ENCODE measurements around the gene MLYCD. TPM values are rescaled to one million over a fixed set of nuclear protein-coding genes. Genes with fewer than 3 reads are reported as not detected.

Gene MLYCD
- 1.8 TPM for polyA plus RNA-seq (2013, experiment 1 of 2; ENCODE audit: insufficient read length)
- polyA plus RNA-seq (2013, experiment 2 of 2; ENCODE audit: insufficient read length), result 1.9 TPM

DNA sequence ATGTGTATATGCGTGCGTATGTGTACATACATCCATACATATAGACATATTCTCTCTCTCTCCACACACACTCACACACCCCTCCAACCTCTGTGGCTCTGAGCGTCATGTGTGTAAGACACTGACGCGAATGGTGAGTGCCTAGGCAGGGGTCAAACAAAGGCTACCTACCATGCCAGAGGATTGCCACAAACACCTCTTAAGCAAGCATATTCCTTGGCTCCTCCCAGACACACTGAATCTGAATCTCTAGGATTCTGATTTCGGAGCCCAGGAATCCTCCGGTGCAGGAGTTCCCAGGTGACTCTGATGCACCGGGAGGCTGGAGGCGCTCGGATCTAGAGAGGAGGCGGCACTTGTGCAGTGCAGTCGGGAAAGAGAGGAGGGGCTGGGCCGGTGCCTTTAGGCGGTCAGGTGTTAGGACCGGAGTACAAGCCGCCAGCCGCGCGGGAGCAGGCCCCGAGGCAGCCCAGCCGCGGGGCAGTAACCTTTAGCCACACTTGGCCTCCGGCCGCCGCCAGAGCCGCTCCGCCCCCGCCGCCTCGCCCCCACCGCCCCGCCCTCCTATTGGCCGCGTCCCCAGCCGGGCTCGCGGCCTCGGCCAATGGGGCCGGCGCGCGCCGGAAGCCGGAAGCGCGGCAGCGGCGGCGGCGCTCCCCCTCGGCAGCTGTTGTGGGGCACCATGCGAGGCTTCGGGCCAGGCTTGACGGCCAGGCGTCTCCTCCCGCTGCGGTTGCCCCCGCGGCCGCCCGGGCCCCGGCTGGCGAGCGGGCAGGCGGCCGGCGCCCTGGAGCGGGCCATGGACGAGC lies at the start of gene MLYCD:
Gene MLYCD, plus strand, starts transcription at position 653 of the 809 bp plus-strand sequence. Its CDS starts 30 bp downstream, at position 683.
- DNase-seq, result peak; percentile 80

DNA sequence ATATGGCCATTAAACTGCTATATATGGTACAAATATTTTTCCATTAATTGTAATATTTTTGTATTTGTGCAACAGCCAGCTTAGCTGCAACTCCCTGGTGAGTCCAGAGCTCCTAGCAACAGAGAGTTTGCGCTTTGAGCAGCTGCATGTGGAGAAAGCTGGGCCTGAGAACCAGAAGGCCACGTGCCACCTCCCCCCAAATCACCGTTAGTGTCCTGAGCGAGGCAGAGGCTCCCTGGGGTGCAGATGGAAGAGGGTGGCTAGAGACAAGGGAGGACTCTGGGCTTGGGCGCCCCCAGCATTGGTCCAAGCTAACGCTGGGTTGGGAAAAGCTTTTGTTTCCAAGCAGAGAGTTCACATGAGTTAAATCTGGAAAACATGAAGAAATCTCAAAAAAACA lies 49.5 kb upstream of the MLYCD start:
- DNase-seq, result no peak

DNA sequence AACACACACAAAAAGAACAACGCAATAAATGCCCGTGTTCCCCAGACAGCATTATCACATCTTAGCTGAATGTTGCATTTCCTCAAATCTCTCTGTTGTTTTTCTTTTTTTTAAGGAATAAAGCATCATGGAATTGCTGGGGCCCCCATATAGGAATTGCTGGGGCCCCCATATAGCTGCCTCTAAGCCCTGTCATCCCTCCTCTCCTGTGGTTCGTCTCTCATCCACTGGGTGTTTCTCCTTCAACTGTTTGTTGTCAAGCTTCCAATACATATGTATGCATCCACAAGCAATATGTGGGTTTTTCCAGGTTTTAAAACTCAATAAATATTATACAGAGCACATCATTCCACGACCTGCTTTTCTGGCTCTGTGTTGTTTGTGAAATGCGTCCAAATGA lies 48.0 kb upstream of the MLYCD start:
- no peak for DNase-seq

DNA sequence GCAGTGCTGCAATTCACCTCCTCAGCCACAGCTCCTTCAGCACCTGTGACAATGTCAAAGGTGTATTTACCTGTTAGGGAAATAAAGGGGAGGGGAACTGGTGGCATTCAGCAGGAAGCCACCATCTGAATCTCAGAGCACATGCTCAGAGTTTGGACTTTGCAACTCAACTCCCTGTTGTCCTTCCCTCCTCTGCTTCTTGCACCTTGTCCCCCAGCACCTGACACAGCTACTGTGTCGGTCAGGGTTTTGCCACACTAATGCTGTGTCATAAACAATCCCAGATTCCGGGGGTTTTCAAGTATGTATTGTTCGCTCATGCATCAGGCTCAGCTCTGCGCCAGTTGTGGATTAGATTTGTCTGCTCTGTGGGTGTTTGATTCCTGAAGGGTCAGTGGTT lies 47.4 kb upstream of the MLYCD start:
- DNase-seq, result no peak

DNA sequence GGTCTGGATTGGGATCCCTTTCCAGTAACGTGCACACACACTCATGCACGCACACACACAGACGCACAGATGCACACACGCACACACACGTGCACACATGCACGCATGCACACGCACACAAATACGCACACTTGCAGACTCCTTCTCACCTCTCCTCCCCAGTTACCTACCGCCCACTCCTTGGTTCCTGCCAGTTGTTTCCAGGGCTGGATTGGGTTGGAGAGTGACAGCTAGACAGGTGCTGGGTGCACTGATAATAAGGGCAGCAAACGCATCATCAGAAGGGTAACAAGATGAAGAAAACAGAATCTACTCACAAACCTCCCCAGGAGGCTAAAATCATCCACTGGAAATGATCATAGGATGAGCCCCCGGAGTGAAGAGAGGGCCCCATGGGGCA lies 46.1 kb upstream of the MLYCD start:
- DNase-seq, result no peak

DNA sequence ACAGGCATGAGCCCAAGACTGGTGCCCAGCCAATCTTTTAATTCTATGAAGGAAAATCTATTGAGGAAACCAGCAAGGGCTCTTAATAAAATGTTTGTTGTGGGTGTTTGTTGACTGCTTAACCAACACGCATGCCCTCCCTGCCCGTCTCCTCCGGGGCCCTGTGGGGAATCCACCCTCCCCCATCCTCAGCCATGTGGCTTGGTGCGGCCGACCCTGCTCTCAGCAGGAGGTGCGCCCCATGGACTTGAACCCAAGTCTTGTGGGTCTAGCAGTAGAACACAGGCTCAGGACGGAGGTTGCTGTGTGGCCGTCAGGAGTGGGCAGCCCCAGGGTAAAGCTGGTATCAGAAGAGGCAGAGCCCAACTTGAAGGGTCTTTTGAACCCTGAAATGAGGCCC lies 45.1 kb upstream of the MLYCD start:
- DNase-seq, result no peak

DNA sequence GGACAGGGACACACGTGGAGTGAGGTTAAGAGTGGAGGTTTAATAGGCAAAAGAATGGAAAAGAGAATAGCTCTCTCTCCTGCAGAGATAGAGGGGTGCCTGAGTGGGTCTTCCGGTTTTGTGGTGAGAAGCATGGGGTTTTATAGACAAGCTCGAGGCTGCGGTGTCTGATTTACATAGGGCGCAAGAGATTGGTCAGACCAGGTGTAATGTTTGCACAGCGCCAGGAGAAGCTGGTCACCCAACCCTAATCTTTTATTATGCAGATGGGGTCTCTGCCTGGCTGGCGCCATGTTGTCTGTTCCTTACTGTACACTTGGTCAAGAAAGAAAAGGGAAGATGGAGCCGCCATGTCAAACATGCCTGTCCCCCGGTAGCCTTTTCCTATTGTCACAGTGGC lies 44.5 kb upstream of the MLYCD start:
- no peak for DNase-seq

DNA sequence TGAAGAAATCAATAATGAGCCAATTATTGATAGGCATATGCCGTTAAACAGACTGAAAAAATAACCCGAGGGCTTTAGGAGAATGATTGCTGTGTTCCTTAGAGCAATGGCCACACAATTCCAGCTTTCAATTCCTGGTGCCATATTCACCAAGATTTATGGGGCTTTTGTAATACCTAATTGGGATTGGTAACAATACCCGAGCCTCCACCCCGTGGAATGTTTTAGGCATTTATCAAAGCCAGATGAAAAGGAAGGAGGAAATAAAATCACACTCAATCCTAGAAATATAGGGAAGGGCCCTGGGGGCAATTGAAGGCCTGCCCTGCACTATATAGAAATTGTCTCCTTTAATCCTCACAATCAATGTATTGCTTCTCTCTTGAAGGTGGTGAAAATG lies 42.1 kb upstream of the MLYCD start:
- DNase-seq, result no peak

DNA sequence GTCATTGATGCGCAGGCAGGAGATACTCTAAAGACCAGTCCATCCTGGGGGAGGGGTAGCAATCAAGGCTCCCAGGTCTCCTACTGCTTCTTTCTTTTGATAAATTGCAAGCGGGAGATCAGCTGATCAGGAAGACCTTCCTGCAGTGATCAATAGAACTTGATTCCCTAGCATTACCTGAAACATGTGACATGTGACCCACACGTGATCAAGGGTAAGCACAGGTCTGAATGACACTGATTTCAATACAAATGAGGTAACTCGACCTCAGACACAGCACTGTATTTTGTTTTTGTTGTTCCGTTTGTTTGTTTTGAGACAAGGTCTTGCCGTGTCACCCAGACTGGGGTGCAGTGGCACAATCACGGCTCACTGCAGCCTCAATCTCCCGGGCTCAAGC lies 39.6 kb upstream of the MLYCD start:
- no peak for DNase-seq

DNA sequence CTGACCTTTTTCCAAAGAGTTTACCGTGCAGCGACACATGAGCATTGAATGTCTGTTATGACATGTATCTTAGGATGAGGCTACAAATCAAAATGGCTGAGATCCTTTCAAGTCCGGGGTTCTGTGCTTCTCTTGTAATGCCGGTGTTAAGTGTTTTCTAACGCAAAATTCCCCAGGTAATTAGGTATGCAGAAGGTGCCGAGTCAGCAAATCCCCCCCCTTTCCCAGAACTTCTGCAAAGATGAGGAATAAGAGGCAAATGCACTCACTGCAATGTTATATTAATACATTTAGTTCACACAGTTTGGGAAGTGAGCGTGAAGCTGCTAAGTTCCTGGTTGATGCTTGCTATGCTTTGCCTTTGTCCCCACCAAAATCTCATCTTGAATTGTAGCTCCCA lies 36.3 kb upstream of the MLYCD start:
- no peak for DNase-seq

DNA sequence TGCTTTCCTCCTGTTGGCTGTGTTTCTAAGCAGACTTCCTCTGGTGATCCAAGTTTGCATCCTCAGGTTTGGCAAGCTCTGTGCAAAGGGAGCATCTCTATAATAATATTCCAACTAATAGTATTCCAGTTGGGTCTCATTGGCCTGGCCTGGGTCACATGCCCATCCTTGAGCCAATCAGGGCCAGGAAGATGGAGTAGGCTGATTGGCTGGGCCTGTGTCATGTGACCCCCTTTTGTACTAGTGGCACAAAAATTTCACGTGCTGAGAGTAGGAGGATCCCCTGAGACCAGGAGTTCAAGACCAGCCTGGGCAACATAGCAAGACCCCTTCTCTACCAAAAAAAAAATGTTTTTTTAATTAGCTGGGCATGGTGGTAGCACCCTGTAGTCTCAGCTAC lies 35.2 kb upstream of the MLYCD start:
- DNase-seq, result no peak

DNA sequence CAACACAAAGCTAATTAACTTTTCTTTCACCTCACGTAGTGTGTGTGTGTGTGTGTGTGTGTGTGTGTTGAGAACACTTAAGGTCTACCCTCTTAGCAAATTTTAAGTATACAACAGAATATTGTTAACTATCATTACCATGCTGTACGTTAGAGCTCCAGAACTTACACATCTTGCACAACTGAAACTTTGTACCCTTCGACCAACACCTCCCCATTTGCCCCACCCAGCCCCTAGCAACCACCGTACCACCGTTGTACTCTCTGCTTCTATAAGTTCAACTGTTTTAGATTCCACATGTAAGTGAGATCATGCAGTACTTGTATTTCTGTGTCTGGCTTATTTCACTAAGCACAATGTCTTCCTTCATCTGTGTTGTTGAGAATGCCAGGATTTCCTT lies 28.1 kb upstream of the MLYCD start:
- no peak for DNase-seq

DNA sequence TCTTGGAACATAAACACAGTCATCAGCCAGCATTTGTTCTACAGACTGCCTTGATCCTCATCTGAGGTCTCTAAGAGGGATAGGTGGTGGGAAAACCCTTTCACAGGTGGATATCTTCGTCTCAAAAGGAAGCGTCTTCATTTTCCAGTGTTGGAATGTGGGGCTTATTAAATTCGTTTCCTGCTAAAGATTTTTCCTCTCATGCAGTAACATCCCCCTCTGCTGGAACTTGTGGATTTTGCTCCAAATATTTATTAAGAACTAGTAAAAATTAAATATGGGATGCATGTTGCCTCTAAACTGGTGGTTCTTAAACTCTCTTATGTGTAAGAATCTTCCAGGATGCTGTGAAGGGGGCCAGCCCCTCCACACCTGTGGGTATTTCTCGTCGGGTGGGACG lies 20.1 kb upstream of the MLYCD start:
- DNase-seq, result peak; percentile 60

DNA sequence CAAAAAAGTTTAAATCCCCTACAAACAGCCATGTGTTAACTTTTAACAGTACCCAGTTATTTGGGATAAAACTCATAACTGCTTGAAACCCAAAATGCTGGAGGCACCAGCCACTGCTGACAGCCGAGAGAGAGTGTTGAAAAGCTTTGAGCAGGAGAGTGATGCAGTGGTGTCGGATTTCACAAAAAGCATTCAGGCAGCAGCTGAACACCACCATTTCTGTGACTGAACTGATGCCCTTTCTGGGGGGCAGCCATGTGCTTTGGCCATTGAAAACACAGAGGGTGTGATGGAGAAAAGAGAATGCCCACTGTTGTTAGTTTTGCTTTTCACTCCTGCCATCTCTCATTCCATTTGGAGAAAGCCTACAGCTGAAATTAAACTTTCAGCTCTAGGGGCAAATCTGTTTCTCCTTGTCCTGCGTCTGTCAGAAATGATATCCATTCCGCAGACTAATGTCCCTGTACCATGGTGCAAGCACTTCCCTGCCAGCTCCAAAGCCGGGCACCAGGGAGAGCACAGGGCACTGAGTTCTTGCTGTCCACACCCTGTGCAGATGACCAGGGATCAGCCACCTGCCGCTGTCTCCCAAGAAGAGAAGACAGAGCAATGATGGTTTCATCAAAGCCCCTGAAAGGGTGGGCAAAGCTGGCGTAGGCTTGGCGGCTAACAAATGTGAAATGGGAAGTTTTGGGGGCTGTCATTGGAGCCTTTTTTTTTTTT lies 16.6 kb upstream of the MLYCD start:
- DNase-seq, result no peak

DNA sequence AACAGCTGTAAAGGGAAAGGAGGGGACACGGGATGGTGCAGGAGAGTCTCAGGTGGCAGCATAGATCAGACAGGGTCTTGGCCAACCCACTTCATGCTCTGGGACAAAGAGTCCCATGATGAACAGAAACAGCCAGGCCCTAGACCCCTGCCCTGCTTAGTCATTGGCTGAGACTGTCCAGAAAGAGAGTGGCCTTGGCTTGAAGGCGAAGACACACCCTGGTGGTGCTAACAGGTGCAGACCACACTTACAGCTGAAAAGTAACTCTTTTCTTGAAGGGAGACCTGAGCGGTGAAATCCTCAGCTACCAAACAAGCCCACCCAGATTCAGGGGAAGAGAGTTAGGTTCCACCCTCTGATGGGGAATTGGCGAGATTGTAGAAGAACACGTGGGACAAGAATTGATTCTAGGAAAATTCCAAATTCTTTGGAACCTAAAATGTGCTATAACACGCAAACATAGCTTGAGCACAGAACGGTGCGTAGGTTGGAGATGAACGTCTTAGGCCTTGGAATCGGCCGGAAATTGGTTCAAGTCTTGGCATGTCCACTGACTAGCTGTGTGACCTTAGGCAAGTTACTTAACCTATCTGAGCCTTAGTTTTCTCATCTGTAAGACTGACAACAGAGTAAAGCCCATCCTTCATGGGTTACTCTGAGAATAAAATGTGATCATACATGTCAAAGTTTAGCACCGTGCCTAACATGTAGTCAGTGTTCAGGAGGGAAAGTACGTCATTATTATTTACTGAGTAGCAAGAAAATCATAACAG lies 12.5 kb upstream of the MLYCD start:
- DNase-seq, result no peak

DNA sequence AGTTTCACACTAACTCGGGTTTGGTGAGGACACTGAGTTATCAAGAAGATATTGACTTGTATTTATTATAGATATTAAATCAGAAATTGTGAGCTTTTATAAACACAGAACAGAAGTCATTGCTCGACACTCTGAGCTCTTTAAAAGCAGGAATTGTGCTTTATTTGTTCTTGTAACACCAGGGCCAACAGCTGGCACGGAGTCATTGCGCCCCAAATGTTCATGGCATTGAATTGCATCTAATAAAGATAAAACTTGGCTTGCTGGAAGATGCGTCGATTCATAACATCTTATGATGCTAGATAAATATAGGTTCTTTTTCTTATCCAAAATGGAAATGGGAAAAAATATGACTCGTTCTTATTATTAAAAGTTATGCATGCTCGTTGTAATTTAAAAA lies 11.8 kb upstream of the MLYCD start:
- DNase-seq, result peak; percentile 30

DNA sequence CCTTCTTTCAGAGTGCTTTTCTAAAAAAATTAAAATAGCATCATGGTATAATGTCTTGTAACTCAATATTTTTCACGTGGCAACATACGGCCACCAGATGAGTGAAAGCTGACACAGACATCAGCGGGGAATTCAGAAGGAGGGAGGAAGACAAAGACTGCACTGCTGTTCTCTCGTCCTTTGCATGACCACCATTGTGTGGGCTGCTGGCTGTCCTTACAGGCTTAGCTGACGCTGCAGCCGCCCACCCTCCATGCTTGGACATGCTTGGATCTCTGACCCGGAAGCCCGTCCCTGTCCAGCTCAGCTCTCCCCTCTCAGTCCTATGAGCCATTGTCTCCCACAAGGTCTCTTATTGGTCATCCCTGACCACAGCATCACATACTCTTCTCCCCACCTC lies 11.4 kb upstream of the MLYCD start:
- no peak for DNase-seq

DNA sequence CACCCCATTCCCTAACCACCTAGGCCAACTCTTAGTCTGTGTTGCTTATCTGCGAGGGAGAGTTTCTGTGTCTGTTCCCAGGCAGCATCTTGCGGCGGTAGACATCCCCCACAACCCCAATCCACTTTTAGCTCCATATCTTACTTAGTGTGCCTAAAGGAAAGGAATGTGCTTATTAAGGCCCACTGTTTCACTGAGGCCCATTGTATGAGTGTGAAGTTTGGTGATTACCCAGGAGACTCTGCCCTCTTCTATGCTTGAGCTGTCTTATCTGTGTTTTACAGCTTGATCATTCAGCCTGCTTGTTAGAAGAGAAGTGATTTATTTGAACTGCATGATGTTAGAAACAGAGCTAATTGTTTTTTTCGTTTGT lies 10.3 kb upstream of the MLYCD start:
- no peak for DNase-seq

DNA sequence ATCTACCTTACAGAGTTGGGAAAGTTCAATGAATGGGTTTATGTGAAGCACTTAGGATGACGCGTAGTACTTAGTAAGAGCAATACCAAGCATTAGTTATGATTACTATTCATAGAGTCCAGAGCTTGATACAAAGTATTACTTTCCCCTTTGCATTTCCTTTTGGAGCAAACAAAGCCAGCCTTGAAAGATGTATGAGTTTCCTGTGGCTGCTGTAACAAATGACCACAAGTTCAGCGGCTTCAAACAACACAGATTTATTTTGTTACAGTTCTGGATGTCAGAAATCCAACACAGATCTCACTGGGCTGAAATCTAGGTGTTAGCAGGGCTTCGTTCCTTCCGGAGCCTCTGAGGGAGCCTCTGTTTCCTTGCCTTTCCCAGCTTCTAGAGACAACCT lies 8.6 kb upstream of the MLYCD start:
- no peak for DNase-seq

DNA sequence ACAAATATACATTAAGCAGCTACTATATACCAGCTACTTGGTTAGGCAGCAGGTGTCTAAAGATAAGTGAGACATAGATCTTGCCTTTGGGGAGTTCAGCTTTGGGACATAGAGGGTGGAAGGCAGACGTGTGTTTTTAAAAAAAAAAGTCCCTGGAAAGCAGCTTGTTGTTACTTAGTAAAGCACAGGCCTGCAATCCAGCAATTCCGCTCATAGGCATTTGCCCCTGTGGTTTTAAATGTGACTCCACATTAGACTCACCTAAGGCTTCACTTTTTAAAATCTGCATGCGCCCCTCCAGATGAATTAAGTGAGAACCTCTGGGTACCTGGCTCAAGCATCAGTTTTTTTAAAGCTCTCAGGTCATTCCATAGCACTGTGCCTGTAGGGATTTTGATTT lies 7.2 kb upstream of the MLYCD start:
- no peak for DNase-seq

DNA sequence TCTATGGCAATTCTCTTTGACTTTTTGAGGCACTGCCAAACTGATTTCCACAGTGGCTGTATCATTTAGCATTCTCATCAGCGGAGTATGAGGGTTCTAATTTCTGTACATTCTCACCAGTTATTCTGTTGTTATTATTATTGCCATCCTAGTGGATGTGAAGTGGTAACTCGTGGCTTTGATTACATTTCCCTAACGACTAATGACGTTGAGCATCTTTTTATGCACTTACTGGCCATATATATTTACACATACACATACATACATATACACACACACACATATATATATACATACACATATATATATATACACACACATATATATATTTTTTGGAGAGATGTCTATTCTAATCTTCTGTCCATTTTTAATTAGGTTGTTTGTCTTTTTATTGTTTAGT lies 3.7 kb upstream of the MLYCD start:
- no peak for DNase-seq

DNA sequence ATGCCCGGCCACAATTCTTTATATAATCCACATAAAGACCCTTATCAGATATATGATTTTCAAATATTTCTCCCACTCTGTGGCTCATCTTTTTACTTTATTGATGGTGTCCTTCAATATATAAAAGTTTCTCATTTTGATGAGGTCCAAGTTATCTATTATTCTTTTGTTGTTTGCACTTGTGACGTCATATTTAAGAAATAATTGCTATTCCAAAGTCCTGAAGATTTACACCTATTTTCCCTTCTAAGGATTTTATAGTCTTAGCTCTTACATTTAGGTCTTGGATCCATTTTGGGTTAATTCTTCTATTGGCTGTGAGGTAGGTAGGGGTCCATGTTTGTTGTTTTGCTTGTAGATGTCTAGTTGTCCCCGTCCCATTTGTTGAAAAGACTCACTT lies 3.0 kb upstream of the MLYCD start:
- no peak for DNase-seq

DNA sequence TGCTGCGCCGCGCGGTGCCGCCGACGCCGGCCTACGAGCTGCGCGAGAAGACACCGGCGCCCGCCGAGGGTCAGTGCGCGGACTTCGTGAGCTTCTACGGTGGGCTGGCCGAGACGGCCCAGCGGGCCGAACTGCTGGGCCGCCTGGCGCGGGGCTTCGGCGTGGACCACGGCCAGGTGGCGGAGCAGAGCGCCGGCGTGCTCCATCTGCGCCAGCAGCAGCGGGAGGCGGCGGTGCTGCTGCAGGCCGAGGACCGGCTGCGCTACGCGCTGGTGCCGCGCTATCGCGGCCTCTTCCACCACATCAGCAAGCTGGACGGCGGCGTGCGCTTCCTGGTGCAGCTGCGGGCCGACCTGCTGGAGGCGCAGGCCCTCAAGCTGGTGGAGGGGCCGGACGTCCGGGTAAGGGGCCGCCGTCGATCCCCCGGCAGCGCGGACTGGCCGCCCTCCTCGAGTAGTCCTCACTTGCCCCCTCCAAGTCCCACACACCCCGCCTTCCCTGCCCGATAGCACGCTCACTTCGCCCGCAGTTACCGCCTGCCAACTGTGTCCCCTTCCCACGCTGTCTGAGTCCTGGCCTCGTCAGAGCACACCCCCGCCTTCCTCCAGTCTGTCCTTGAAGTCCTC lies 470 bp downstream of the MLYCD start:
- DNase-seq, result peak; percentile 54

Data from fibroblast of skin of back (primary cell).